Lower leg skin (tissue), 4 donors: Measurements from ENCODE around the gene INO80E. TPM values are rescaled to one million over a fixed set of nuclear protein-coding genes. Genes with fewer than 3 reads are reported as not detected.
"Not testable (repeated sequence)": the region's sequence is repeated elsewhere in the genome, so short reads cannot be mapped to it uniquely, and the experiment has no call there.

ENCODE experiments used
- DNase-seq, 2 donors: peaks; one replicate each; pipeline ENCODE4 v3.0.0-alpha.2; 2019; ENCODE audit warnings: low spot score in 2 of 2
- H3K4me3 ChIP-seq: fragments of 200-600 bp; sonication (generic); 2 replicates; pipeline ENCODE4 v1.5.1; 2017; ENCODE audit warnings: mild to moderate bottlenecking, low read depth; ENCODE audit not compliant: poor library complexity, severe bottlenecking
- CTCF ChIP-seq, 3 donors: fragments of 450-650 bp; IDR thresholded peaks; one replicate each; pipeline ENCODE4 v1.5.1; 2016; ENCODE audit warnings: antibody characterized with exemption in 3 of 3, mild to moderate bottlenecking in 3 of 3, moderate library complexity in 2 of 3
- POLR2A ChIP-seq, 2 donors: fragments of 450-650 bp; IDR thresholded peaks; one replicate each; pipeline ENCODE4 v1.6.1; 2016 to 2017; ENCODE audit warnings: antibody characterized with exemption in 2 of 2, mild to moderate bottlenecking in 1 of 2, moderate library complexity in 1 of 2
- WGBS, 2 donors: methylation state at CpG; one replicate each; pipeline ENCODE4 v1.1.5; 2018; 5-methylcytosine and 5-hydroxymethylcytosine counted together
- intact Hi-C: fragments of 100-400 bp; cut with DNase I; formaldehyde crosslinking; loops from one replicate; pipeline ENCODE4 v1.15.0; 2023; ENCODE audit warnings: low total_unique reads
- total RNA-seq, 4 donors: library from RNA; depleted of rRNA; stranded (reverse); fragments of >200 nt; gene quantifications; one replicate each; pipeline ENCODE4 v1.1.0, GENCODE V29; 2016

The INO80E gene
- total RNA-seq, 4 donors from 2014 or later, result 40.9 to 157 (median 61.8) TPM

GRCh38 chr16:30016555-30017276, 20.7 kb downstream of the INO80E start:
- 66 to 73% methylated on average over 8 of the region's 8 CpGs for WGBS, 2 donors
- intact Hi-C loops, result no loop called here
- no peak overlapping the region for H3K4me3 ChIP-seq
- no peak for TF ChIP-seq POLR2A (IDR thresholded peaks at IDR 0.05)
- no peak for TF ChIP-seq CTCF (IDR thresholded peaks at IDR 0.05)
- DNase-seq, result no peak

- 90 to 96% methylated on average over 2 of the region's 2 CpGs for WGBS, 2 donors
- TF ChIP-seq POLR2A (IDR thresholded peaks at IDR 0.05) (no peak), CTCF (IDR thresholded peaks at IDR 0.05) (no peak)
- intact Hi-C loops, result no loop called here
- no peak for DNase-seq
- no peak overlapping the region for H3K4me3 ChIP-seq
Measured at GRCh38 chr16:30017277-30017656, 21.2 kb downstream of the INO80E start.

- 88 to 94% methylated on average over 4 of the region's 4 CpGs for WGBS, 2 donors
- DNase-seq, H3K4me3 ChIP-seq, intact Hi-C loops: not testable (repeated sequence)
Measured at GRCh38 chr16:30017937-30018336, 21.9 kb downstream of the INO80E start.

GRCh38 chr16:30018731-30019158, 22.7 kb downstream of the INO80E start:
- 64 to 66% methylated on average over 4 of the region's 4 CpGs for WGBS, 2 donors
- no peak overlapping the region for H3K4me3 ChIP-seq
- no peak for TF ChIP-seq POLR2A (IDR thresholded peaks at IDR 0.05)
- TF ChIP-seq CTCF (IDR thresholded peaks at IDR 0.05), result no peak
- intact Hi-C loops, result no loop called here
- DNase-seq, result no peak

GRCh38 chr16:30022887-30023286, 26.8 kb downstream of the INO80E start, which contains the start of gene C16orf92:
Gene C16orf92 (plus strand): TSS chr16:30023198. CDS start chr16:30023341, 143 bp downstream.
- H3K4me3 ChIP-seq, result no peak within 1 kb of the TSS
- intact Hi-C loops, result no loop called here
- 81 to 85% methylated on average over 6 of the region's 6 CpGs for WGBS, 2 donors
- no peak for TF ChIP-seq CTCF (IDR thresholded peaks at IDR 0.05)
- TF ChIP-seq POLR2A (IDR thresholded peaks at IDR 0.05), result no peak
- no peak for DNase-seq

GRCh38 chr16:30023586-30023985, 27.5 kb downstream of the INO80E start:
- 82 to 83% methylated on average over 11 of the region's 11 CpGs for WGBS, 2 donors

GRCh38 chr16:30024451-30024850, 28.4 kb downstream of the INO80E start:
- H3K4me3 ChIP-seq, result no peak overlapping the region
- no peak for DNase-seq
- 71 to 78% methylated on average over 16 of the region's 16 CpGs for WGBS, 2 donors
- no peak for TF ChIP-seq POLR2A (IDR thresholded peaks at IDR 0.05)
- TF ChIP-seq CTCF (IDR thresholded peaks at IDR 0.05), result no peak
- intact Hi-C loops, result no loop called here

More at GRCh38 chr16:30023586-30023985, 27.5 kb downstream of the INO80E start:
- TF ChIP-seq POLR2A (IDR thresholded peaks at IDR 0.05), result no peak
- H3K4me3 ChIP-seq, result no peak overlapping the region
- intact Hi-C loops, result no loop called here
- no peak for DNase-seq
